Cortex of kidney (tissue), 1 donor: ENCODE results near the gene TMEM52B.
"Not testable (repeated sequence)": the region's sequence is repeated elsewhere in the genome, so short reads cannot be mapped to it uniquely, and the experiment has no call there.

Source experiments
- DNase-seq: peaks from one replicate; lab custom pipeline; 2025; lab: John Stamatoyannopoulos, UW

TMEM52B gene

GRCh38 chr12:10171973-10172728, 6.7 kb upstream of the TMEM52B start, which contains the start of gene OLR1:
Gene OLR1 (minus strand): TSS chr12:10172132. CDS start chr12:10172077, 55 bp downstream.
- DNase-seq = no peak

DNA sequence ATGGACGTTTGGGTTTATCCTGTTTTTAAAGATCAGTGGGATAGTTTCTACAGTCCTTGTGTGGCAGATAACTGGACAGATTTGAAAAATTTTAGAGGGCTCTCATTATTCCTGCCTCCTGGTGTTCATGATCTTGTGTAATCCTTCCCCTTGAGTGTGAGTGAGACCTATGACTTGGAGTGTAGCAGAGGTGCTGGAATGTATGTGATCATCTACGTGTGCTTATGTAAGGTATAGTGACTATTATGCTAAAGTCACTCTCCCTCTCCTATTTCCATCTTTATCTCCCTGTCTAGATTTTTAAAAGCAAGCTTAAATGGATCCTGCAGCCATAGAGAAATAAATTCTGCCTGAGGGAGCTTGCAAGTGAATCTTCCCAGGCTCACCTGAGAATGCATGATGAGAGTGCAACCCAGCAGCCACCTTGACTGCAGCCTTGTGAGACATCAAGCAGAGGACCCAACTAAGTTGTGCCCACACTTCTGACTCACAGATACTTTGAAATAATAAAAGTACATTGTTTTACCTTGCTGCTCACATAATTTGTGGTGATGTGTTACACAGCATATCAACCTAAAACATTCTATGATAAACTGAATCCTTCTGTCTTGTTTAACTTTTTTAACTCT, 3.7 kb upstream of the TMEM52B start:
- DNase-seq = no peak

DNA sequence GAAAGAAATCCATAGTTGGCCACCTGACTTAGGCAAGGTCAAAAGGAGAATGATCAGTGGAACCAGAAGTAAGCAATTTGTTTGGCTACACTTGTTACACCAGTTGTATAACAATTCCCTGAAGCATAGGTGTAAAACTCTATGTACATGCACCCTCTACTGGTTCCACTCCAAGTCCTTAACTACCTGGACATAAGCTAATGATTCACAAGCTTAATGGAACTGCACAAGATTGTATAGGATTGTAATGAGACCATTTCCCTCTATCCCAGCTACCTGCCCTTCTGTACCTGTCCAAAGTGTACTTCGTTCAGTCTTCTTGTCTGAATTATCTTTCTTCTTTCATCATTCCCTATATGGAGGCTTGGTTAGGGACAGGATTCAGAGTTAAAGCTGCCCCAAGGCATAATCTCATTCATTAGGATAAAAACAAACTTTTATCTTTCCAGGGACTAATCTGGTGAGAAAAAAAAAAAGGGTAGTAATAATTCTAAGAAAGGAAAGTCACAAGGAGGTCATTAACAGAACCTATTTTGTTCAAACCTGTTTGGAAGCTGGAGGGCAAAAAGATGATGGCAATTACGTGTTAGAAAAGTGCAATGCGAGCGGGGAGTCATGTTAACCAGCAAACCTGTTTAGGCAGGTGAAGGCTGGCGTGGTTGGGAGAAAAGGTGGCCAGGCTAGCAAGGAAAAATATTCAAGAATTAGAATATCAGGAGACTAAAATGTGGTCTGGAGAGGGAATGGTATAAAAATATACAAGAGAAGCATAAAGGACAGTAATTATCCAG, 2.8 kb upstream of the TMEM52B start:
- DNase-seq = no peak

GRCh38 chr12:10179776-10180181, 947 bp downstream of the TMEM52B start:
- no peak for DNase-seq

GRCh38 chr12:10182354-10183049, 3.7 kb downstream of the TMEM52B start:
- DNase-seq = no peak

- no peak for DNase-seq
These were observed 5.5 kb downstream of the TMEM52B start for GRCh38 chr12:10184261-10184843.

DNA sequence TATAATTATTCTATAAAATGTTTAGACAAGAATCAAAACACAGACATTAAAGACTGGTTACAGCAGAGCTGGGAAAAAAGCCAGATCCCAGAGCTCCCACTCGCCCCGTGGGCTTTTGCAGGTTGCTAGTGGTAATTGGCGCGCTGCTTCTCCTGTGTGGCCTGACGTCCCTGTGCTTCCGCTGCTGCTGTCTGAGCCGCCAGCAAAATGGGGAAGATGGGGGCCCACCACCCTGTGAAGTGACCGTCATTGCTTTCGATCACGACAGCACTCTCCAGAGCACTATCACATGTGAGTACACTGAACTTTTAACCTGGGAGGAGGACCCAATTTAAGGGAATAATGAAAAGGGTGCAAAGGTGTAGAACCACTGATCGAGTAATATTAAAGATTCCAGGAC, 7.5 kb downstream of the TMEM52B start:
- DNase-seq = no peak

- DNase-seq = not testable (repeated sequence)
These were observed 8.1 kb downstream of the TMEM52B start for GRCh38 chr12:10186958-10187357.

GRCh38 chr12:10189653-10190052, 10.8 kb downstream of the TMEM52B start:
- no peak for DNase-seq

DNA sequence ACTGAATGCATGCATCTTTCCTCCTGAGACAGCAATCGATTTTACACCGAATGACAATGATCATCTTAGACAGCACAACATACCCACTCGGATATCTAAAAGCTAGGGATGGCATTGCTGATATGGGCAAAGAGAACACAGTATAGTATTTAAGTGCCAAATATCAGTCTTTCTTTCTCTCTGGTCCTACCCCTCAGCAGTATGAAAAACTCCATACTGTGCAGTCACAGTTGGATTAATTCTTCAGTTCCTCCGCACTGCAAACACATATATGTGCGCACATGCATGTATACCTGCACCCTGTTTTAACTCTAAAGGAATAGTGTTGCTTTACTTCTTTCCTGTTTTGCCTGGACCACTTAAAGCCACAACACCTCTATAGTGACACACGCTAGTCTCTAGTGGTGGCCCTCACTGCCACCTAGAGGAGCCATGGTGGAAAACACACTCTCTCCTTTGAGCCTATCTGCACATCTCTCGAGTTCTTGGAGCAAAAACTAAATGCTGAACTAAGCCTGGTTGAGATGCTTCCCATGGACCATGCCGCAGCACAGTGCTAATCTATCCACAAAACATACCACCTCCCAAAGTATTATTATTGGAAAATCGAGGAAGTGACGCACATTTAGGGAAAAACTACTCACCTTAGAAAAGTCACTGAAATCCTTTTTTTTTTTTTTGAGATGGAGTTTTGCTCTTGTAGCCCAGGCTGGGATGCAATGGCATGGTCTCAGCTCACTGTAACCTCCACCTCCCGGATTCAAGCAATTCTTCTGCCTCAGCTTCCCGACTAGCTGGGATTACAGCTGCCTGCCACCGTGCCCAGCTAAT, 11.9 kb downstream of the TMEM52B start:
- DNase-seq = no peak

DNA sequence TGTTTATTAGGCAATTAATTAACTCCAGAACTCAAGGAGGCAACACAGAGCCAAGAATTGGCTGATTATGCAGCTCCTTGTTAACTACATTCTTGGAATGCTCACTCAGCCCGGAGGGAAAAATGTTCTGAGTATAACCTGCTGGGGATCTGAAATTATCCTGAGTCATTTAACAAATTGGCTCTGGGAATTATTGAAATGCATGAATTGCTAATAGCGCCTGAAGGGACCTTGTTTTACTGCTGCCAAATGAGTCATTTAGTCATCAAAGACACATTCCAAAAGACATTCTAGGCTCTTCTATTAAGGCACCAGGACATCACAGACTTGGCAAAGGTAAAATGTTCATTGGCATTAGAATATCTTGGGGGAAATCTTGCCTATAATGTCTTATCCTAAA, 13.0 kb downstream of the TMEM52B start:
- no peak for DNase-seq

GRCh38 chr12:10194160-10194670, 15.4 kb downstream of the TMEM52B start:
- no peak for DNase-seq

GRCh38 chr12:10196210-10196609, 17.4 kb downstream of the TMEM52B start:
- no peak for DNase-seq

- DNase-seq = no peak
These were observed 19.0 kb downstream of the TMEM52B start for GRCh38 chr12:10197879-10198278.

DNA sequence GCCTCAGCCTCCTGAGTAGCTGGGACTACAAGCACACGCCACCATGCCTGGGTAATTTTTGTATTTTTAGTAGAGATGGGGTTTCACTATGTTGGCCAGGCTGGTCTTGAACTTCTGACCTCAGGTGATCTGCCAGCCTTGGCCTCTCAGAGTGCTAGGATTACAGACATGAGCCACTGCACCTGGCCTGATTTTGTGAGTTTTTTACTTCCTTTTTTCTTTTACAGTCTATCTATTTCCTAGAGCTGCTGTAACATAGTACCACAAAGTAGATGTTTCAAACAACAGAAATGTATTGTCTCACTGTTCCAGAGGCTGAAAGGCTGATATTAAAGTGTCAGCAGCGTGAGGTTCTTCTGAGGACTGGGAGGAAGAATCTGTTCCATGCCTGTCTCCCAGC, 25.7 kb downstream of the TMEM52B start:
- DNase-seq = not testable (repeated sequence)

- DNase-seq = no peak
These were observed 26.5 kb downstream of the TMEM52B start for GRCh38 chr12:10205220-10205807.

GRCh38 chr12:10207136-10207535, 28.3 kb downstream of the TMEM52B start:
- DNase-seq = no peak

DNA sequence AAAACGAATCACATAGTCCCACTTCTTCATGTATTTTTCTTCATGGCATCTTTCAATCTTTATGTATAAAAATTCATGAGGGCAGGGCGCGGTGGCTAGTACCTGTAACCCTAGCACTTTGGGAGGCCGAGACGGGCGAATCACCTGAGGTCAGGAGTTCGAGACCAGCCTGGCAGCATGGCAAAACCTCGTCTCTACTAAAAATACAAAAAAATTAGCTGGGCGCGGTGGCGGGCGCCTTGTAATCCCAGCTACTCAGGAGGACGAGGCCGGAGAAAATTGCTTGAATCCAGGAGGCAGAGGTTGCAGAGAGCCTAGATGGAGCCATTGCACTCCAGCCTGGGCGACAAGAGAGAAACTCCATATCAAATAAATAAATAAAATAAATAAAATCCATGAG, 31.4 kb downstream of the TMEM52B start:
- no peak for DNase-seq

GRCh38 chr12:10211101-10211939, 32.5 kb downstream of the TMEM52B start:
- no peak for DNase-seq
